ENCODE results near the gene RPTOR.

DNA sequence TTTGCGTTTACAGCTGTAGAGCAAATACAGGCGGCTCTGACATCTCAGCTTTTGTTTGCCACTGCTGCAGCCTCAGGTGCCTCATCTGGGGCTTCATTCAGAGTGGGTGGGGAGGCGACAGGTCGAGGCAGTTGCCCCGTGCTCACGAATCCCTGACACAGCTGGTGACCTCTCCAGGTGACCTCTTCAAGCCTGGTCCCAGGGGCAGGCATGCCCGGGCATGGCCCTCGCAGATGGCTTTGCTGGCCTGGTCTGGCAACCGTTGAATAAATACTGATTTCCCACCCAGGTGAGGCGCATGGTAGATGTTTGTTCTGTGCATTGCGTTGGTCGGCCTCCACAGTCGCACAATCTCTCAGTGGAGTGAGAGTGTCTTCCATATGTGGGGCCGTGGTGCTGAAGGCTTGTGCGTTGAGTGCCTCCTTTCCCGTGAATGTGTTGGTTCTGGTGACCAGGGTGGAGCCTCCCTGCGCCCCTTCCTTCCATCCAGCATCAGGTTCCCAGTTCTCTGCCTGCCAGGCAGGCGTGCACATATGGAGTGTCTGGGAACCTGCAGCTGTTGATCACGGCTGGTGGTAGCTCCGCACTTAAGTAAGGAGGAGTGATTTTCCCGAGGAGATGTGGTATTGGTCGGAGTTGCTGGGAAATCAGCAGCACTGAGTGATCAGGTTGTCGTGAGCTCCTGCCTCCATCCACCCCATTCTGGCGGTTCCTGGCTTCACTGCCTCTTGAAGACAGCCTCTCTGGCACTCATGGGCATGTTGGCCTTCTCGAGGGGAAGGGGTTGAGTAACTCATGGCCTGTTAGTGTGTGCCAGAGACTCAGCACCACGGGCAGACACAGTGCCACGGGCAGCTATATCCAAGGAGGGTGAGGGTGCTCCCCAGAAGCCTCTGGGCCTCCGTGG is 149.7 kb downstream of the RPTOR start:
- TF ChIP-seq, protein P1, sequence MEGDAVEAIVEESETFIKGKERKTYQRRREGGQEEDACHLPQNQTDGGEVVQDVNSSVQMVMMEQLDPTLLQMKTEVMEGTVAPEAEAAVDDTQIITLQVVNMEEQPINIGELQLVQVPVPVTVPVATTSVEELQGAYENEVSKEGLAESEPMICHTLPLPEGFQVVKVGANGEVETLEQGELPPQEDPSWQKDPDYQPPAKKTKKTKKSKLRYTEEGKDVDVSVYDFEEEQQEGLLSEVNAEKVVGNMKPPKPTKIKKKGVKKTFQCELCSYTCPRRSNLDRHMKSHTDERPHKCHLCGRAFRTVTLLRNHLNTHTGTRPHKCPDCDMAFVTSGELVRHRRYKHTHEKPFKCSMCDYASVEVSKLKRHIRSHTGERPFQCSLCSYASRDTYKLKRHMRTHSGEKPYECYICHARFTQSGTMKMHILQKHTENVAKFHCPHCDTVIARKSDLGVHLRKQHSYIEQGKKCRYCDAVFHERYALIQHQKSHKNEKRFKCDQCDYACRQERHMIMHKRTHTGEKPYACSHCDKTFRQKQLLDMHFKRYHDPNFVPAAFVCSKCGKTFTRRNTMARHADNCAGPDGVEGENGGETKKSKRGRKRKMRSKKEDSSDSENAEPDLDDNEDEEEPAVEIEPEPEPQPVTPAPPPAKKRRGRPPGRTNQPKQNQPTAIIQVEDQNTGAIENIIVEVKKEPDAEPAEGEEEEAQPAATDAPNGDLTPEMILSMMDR (IDR thresholded peaks at IDR 0.05; ENCODE audit: poor library complexity, severe bottlenecking), result no peak
- no peak for TF ChIP-seq EP300 (conservative IDR thresholded peaks at IDR 0.05; ENCODE audit: poor library complexity, severe bottlenecking)
- no peak for TF ChIP-seq SMC3 (conservative IDR thresholded peaks at IDR 0.05; ENCODE audit: poor library complexity)
